Measurements from ENCODE around the gene ATP2B2. TPM values are rescaled to one million over a fixed set of nuclear protein-coding genes. Genes with fewer than 3 reads are reported as not detected.

The ATP2B2 gene
- total and polyA plus RNA-seq, 10 of the 15 experiments (the other 5 are each of a cell fraction or from before 2014, with no cell fraction given), result 0.04 TPM; not detected in 9

- TF ChIP-seq CBX5 (IDR thresholded peaks at IDR 0.05; ENCODE audit: low read depth) (no peak), ETV6 (conservative IDR thresholded peaks at IDR 0.05 in 1 of 2, IDR thresholded peaks at IDR 0.05 in 1 of 2; ENCODE audit: borderline replicate concordance in 1 of 2, low read depth in 1 of 2) (peak in 1 of 2 experiments; percentile 73; a peak in 2 of 4 replicates), NFIC (IDR thresholded peaks at IDR 0.05; ENCODE audit: low read depth, low read length) (peak; percentile 53; the same call in 1 of the 2 replicates), ZNF687 (IDR thresholded peaks at IDR 0.05) (no peak), ZNF24 (IDR thresholded peaks at IDR 0.05) (no peak), NRF1 (conservative IDR thresholded peaks at IDR 0.05; ENCODE audit: low read depth, low read length) (no peak), PML (IDR thresholded peaks at IDR 0.05; ENCODE audit: low read length) (no peak), RUNX3 (IDR thresholded peaks at IDR 0.05; ENCODE audit: low read length) (peak; percentile 79), HDAC2 (IDR thresholded peaks at IDR 0.05) (no peak), SMC3 (IDR thresholded peaks at IDR 0.05; ENCODE audit: borderline replicate concordance, low read length) (no peak), ZBTB40 (IDR thresholded peaks at IDR 0.05; ENCODE audit: borderline replicate concordance) (no peak), TCF7 (IDR thresholded peaks at IDR 0.05; ENCODE audit: borderline replicate concordance) (no peak), ATF2 (IDR thresholded peaks at IDR 0.05; ENCODE audit: low read length) (peak; percentile 91), BRCA1 (IDR thresholded peaks at IDR 0.05; ENCODE audit: low read depth, low read length) (no peak), BHLHE40 (IDR thresholded peaks at IDR 0.05; ENCODE audit: borderline replicate concordance in 1 of 2, low read depth in 2 of 2, low read length in 1 of 2) (no peak), CTCF (IDR thresholded peaks at IDR 0.05 in 2 of 3, conservative IDR thresholded peaks at IDR 0.05 in 1 of 3; ENCODE audit: control insufficient read depth in 2 of 3, extremely low read depth in 1 of 3, insufficient read depth in 1 of 3, low read depth in 3 of 3, low read length in 3 of 3) (no peak), POLR2AphosphoS2 (IDR thresholded peaks at IDR 0.05; ENCODE audit: low read depth, low read length) (no peak), HCFC1 (IDR thresholded peaks at IDR 0.05; ENCODE audit: low read length) (no peak)
These were observed 68.0 kb downstream of the ATP2B2 start (continued) for GRCh38 chr3:10437272-10437994.
